ENCODE data around the gene ING3. TPM values are rescaled to one million over a fixed set of nuclear protein-coding genes. Genes with fewer than 3 reads are reported as not detected.

The ING3 gene
- total and polyA plus RNA-seq, 2 of the 13 experiments (the other 11 are each of a cell fraction or from before 2014, with no cell fraction given) = 6.9 to 12.8 TPM

DNA sequence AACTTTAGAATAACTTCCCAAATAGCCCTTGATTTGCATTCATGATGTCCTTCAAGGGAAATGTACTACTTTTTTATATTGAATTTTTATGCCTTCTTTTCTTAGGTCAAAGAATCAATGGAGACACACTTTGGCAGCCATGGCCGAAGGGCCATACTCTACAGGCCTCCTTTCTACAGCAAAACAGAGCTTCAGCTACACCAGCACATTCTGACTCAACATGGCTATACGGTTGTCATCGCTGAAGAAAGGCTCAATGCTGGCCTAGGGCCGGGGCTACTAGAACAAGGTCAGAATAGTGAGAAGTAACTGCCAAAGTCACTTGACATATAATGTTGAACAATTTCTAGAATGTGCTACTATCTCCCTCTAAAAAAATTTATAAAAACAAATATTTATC lies 65.0 kb downstream of the ING3 start (continued):
- TF ChIP-seq ZNF34 (CRISPR knock-in tag; IDR thresholded peaks at IDR 0.05; ENCODE audit: borderline replicate concordance) (no peak), ZNF556 (CRISPR knock-in tag; IDR thresholded peaks at IDR 0.05; ENCODE audit: borderline replicate concordance) (no peak), ZFP62 (CRISPR knock-in tag; IDR thresholded peaks at IDR 0.05) (no peak), ZNF33B (CRISPR knock-in tag; IDR thresholded peaks at IDR 0.05) (no peak)
- TF ChIP-seq, protein P1, sequence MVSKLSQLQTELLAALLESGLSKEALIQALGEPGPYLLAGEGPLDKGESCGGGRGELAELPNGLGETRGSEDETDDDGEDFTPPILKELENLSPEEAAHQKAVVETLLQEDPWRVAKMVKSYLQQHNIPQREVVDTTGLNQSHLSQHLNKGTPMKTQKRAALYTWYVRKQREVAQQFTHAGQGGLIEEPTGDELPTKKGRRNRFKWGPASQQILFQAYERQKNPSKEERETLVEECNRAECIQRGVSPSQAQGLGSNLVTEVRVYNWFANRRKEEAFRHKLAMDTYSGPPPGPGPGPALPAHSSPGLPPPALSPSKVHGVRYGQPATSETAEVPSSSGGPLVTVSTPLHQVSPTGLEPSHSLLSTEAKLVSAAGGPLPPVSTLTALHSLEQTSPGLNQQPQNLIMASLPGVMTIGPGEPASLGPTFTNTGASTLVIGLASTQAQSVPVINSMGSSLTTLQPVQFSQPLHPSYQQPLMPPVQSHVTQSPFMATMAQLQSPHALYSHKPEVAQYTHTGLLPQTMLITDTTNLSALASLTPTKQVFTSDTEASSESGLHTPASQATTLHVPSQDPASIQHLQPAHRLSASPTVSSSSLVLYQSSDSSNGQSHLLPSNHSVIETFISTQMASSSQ (IDR thresholded peaks at IDR 0.05; ENCODE audit: low read depth) = no peak
- TF ChIP-seq, protein P1 (CRISPR knock-in tag; IDR thresholded peaks at IDR 0.05; ENCODE audit: borderline replicate concordance) = no peak
- TF ChIP-seq, protein P2, sequence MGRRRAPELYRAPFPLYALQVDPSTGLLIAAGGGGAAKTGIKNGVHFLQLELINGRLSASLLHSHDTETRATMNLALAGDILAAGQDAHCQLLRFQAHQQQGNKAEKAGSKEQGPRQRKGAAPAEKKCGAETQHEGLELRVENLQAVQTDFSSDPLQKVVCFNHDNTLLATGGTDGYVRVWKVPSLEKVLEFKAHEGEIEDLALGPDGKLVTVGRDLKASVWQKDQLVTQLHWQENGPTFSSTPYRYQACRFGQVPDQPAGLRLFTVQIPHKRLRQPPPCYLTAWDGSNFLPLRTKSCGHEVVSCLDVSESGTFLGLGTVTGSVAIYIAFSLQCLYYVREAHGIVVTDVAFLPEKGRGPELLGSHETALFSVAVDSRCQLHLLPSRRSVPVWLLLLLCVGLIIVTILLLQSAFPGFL (CRISPR knock-in tag; IDR thresholded peaks at IDR 0.05) = no peak
- TF ChIP-seq, protein P3, sequence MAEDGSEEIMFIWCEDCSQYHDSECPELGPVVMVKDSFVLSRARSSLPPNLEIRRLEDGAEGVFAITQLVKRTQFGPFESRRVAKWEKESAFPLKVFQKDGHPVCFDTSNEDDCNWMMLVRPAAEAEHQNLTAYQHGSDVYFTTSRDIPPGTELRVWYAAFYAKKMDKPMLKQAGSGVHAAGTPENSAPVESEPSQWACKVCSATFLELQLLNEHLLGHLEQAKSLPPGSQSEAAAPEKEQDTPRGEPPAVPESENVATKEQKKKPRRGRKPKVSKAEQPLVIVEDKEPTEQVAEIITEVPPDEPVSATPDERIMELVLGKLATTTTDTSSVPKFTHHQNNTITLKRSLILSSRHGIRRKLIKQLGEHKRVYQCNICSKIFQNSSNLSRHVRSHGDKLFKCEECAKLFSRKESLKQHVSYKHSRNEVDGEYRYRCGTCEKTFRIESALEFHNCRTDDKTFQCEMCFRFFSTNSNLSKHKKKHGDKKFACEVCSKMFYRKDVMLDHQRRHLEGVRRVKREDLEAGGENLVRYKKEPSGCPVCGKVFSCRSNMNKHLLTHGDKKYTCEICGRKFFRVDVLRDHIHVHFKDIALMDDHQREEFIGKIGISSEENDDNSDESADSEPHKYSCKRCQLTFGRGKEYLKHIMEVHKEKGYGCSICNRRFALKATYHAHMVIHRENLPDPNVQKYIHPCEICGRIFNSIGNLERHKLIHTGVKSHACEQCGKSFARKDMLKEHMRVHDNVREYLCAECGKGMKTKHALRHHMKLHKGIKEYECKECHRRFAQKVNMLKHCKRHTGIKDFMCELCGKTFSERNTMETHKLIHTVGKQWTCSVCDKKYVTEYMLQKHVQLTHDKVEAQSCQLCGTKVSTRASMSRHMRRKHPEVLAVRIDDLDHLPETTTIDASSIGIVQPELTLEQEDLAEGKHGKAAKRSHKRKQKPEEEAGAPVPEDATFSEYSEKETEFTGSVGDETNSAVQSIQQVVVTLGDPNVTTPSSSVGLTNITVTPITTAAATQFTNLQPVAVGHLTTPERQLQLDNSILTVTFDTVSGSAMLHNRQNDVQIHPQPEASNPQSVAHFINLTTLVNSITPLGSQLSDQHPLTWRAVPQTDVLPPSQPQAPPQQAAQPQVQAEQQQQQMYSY (CRISPR knock-in tag; IDR thresholded peaks at IDR 0.05) = no peak
